Fibroblast of the conjunctiva (primary cell): ENCODE data around the gene RACGAP1.
"Not testable (repeated sequence)": the region's sequence is repeated elsewhere in the genome, so short reads cannot be mapped to it uniquely, and the experiment has no call there.

Experiments
- DNase-seq: peaks from one replicate; pipeline ENCODE4 v3.0.0-alpha.2; 2010; ENCODE audit warnings: low read depth

RACGAP1 gene

GRCh38 chr12:50030449-50030848, 5.2 kb upstream of the RACGAP1 start:
- DNase-seq, result not testable (repeated sequence)

- DNase-seq, result no peak
Measured at GRCh38 chr12:50026691-50027090, 1.4 kb upstream of the RACGAP1 start.

GRCh38 chr12:50024805-50025186, 498 bp downstream of the RACGAP1 start:
- no peak for DNase-seq

- DNase-seq, result no peak
Measured at GRCh38 chr12:50024227-50024626, 1.1 kb downstream of the RACGAP1 start.

GRCh38 chr12:50022903-50023302, 2.4 kb downstream of the RACGAP1 start:
- DNase-seq, result no peak

- no peak for DNase-seq
Measured at GRCh38 chr12:50021031-50021430, 4.3 kb downstream of the RACGAP1 start.

GRCh38 chr12:50019524-50019923, 5.8 kb downstream of the RACGAP1 start:
- DNase-seq, result no peak

- no peak for DNase-seq
Measured at GRCh38 chr12:50018968-50019367, 6.3 kb downstream of the RACGAP1 start.

- no peak for DNase-seq
Measured at GRCh38 chr12:50018154-50018553, 7.1 kb downstream of the RACGAP1 start.

- DNase-seq, result peak; percentile 46
Measured at GRCh38 chr12:50017641-50018040, 7.7 kb downstream of the RACGAP1 start.

- DNase-seq, result peak; percentile 85
Measured at GRCh38 chr12:50016501-50017475, 8.5 kb downstream of the RACGAP1 start.

GRCh38 chr12:50014342-50014741, 11.0 kb downstream of the RACGAP1 start:
- DNase-seq, result no peak

GRCh38 chr12:50013361-50014147, 11.7 kb downstream of the RACGAP1 start:
- DNase-seq, result no peak

- DNase-seq, result no peak
Measured at GRCh38 chr12:50006754-50007442, 18.4 kb downstream of the RACGAP1 start.

GRCh38 chr12:50006280-50006679, 19.0 kb downstream of the RACGAP1 start:
- no peak for DNase-seq

GRCh38 chr12:50005175-50005574, 20.1 kb downstream of the RACGAP1 start:
- no peak for DNase-seq

- DNase-seq, result no peak
Measured at GRCh38 chr12:50004696-50005095, 20.6 kb downstream of the RACGAP1 start.

- no peak for DNase-seq
Measured at GRCh38 chr12:50003595-50003994, 21.7 kb downstream of the RACGAP1 start.

GRCh38 chr12:49998453-49998852, 26.8 kb downstream of the RACGAP1 start:
- no peak for DNase-seq

GRCh38 chr12:49990273-49990672, 35.0 kb downstream of the RACGAP1 start:
- DNase-seq, result peak; percentile 22

GRCh38 chr12:49989400-49989799, 35.9 kb downstream of the RACGAP1 start:
- DNase-seq, result not testable (repeated sequence)

GRCh38 chr12:49987625-49988303, 37.5 kb downstream of the RACGAP1 start:
- DNase-seq, result no peak
